Spleen (tissue), 7 donors: Measurements from ENCODE around the gene FCN3.

Experiments used
- POLR2AphosphoS5 ChIP-seq, 3 donors: sonication (generic); formaldehyde crosslinking; IDR thresholded peaks; one replicate each; pipeline ENCODE4 v1.5.1; 2017; ENCODE audit warnings: antibody characterized with exemption in 3 of 3
- TF ChIP-seq, protein P1 (sequence below), 11 experiments: fragments of 200-600 bp in 7 of 11; fragments of 450-650 bp in 4 of 11; sonication (generic) in 4 of 11; IDR thresholded peaks in 8 of 11; conservative IDR thresholded peaks in 3 of 11; 1 replicate in 7 of 11; 2 replicates in 4 of 11; pipeline versions ENCODE4 v1.4.0 to v1.8.0; 2016 to 2021; ENCODE audit warnings: antibody characterized with exemption in 11 of 11, inconsistent platforms in 4 of 11, mild to moderate bottlenecking in 1 of 11
- donor health status: DM: no; HTN: no; CAD: no; lungs with moderate emphysema.
- donor health status: DM: no; HTN: no; CAD: no.
- donor health status: DM: no; HTN: no; CAD: no.

DNA sequence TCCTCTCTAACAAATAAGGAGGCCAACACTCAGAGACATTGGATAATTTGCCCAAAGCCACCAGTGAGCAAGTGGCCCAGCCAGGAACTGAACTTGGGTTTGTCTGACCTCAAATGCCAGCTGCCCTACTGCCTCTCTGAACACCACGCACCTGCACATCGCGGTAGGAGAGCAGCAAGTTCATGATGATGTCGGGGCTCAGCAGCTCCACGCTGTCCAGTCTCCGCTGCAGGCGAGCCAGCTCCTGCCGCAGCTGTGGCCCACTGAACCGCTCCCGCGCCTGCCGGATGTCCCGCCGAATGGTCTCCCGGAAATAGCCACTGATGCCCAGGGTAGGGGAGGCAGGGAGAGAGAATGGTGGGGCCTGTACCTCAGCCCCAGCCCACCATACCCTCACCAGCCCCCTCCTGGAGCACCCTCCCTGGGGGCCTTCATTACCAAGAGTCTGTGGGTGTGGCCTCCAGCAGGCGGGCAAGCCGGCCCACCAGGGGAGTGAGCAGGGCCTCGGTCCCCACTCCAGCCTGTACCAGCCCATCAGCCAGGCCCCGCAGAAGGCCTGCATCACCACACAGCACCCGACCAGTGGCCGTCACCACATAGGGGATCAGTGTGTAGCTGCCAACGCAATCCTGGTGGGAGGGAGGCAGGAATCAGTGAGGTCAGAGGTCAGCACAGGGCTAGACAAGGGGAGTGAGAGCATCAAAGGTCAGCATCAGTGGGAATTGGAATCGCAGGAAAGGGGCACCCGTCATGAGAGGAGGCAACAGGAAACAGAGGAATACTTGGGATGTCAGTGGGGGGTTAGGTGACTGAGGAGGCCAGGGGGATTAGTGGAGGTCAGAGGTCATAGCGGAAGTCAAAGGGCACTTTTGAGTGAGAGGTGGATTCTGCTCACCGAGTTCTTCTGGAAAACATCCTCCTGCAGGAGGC lies 10.6 kb downstream of the FCN3 start:
- TF ChIP-seq POLR2AphosphoS5 (IDR thresholded peaks at IDR 0.05) = no peak
- TF ChIP-seq, protein P1, sequence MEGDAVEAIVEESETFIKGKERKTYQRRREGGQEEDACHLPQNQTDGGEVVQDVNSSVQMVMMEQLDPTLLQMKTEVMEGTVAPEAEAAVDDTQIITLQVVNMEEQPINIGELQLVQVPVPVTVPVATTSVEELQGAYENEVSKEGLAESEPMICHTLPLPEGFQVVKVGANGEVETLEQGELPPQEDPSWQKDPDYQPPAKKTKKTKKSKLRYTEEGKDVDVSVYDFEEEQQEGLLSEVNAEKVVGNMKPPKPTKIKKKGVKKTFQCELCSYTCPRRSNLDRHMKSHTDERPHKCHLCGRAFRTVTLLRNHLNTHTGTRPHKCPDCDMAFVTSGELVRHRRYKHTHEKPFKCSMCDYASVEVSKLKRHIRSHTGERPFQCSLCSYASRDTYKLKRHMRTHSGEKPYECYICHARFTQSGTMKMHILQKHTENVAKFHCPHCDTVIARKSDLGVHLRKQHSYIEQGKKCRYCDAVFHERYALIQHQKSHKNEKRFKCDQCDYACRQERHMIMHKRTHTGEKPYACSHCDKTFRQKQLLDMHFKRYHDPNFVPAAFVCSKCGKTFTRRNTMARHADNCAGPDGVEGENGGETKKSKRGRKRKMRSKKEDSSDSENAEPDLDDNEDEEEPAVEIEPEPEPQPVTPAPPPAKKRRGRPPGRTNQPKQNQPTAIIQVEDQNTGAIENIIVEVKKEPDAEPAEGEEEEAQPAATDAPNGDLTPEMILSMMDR (IDR thresholded peaks at IDR 0.05 in 8 of 11, conservative IDR thresholded peaks at IDR 0.05 in 3 of 11) = no peak
